ENCODE data around the gene GPC5.

DNA sequence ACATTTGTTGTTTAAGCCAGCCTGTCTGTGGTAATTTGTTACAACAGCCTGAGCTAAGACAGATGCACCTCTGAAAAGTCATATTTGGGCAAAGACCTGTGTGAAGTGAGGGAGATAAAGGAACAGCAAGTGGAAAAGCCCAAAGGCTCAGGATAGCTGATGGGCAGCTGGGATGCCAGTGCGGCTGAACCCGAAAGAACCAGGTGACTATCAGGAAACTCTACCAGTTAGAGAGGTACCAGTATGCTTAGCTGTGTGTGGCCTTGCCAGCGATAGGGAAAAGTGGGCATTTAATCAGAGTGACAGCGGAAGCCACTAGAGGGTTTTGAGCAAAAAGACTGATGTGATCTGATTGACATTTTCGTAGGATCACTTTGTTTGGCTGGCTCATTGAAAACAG is 1063.4 kb downstream of the GPC5 start:
- TF ChIP-seq, protein P1, sequence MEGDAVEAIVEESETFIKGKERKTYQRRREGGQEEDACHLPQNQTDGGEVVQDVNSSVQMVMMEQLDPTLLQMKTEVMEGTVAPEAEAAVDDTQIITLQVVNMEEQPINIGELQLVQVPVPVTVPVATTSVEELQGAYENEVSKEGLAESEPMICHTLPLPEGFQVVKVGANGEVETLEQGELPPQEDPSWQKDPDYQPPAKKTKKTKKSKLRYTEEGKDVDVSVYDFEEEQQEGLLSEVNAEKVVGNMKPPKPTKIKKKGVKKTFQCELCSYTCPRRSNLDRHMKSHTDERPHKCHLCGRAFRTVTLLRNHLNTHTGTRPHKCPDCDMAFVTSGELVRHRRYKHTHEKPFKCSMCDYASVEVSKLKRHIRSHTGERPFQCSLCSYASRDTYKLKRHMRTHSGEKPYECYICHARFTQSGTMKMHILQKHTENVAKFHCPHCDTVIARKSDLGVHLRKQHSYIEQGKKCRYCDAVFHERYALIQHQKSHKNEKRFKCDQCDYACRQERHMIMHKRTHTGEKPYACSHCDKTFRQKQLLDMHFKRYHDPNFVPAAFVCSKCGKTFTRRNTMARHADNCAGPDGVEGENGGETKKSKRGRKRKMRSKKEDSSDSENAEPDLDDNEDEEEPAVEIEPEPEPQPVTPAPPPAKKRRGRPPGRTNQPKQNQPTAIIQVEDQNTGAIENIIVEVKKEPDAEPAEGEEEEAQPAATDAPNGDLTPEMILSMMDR (IDR thresholded peaks at IDR 0.05) = no peak
- no peak for TF ChIP-seq POLR2A (IDR thresholded peaks at IDR 0.05)
